Pancreas (tissue), 10 donors: ENCODE data around the gene KATNAL1. TPM values are rescaled to one million over a fixed set of nuclear protein-coding genes. Genes with fewer than 3 reads are reported as not detected.

Experiments
- ATAC-seq, 4 donors: fragments of 200-7000 bp; cut with Tn5 transposase; one replicate each; pipeline versions ENCODE4 v1.8.0 to v1.9.1; 2020; ENCODE audit warnings: mild to moderate bottlenecking in 4 of 4, moderate library complexity in 4 of 4
- DNase-seq, 6 donors: peaks; one replicate each; pipeline ENCODE4 v3.0.0-alpha.2; 2020
- FAIRE-seq: peaks from 2 replicates; lab custom pipeline; 2012; peaks lifted over from hg19 to GRCh38; lab: Jason Lieb, UNC
- H3K27ac ChIP-seq, 4 donors: fragments of 200-600 bp; sonication (generic); 1 replicate in 3 of 4; 2 replicates in 1 of 4; pipeline versions ENCODE4 v1.5.0 to v1.8.0; 2020
- H3K27me3 ChIP-seq, 4 donors: fragments of 200-600 bp; one replicate each; pipeline ENCODE4 v1.8.0; 2021
- H3K36me3 ChIP-seq, 3 donors: fragments of 200-600 bp; sonication (generic) in 1 of 3; one replicate each; pipeline versions ENCODE4 v1.5.0 to v1.8.0; 2020 to 2021
- H3K4me1 ChIP-seq, 3 donors: fragments of 200-600 bp; one replicate each; pipeline ENCODE4 v1.8.0; 2021
- H3K4me3 ChIP-seq, 4 donors: fragments of 200-600 bp; sonication (generic) in 2 of 4; one replicate each; pipeline versions ENCODE4 v1.5.0 to v1.8.0; 2020 to 2021
- H3K9me3 ChIP-seq, 4 donors: fragments of 200-600 bp; one replicate each; pipeline ENCODE4 v1.8.0; 2021
- WGBS, 2 donors: extraction: QIAGEN DNeasy Blood & Tissue Kit; methylation state at CpG; one replicate each; pipeline ENCODE4 v1.1.7; 2013; 5-methylcytosine and 5-hydroxymethylcytosine counted together
- intact Hi-C, 3 donors: fragments of 100-400 bp; cut with DNase I; formaldehyde crosslinking; loops; one replicate each; pipeline versions ENCODE4 v1.11.1 to v1.14.2; 2022
- polyA plus RNA-seq, 2 donors: library from polyadenylated mRNA; stranded (reverse); fragments of 200-250 nt; gene quantifications; one replicate each; pipeline ENCODE4 v1.2.3, GENCODE V29; 2013
- total RNA-seq, 6 donors: library from RNA; stranded (reverse); fragmentation: NEBNext Ultra II Directional in 4 of 6; extraction: Animal tissue kit (Norgen Biotek cat#: 25700) in 4 of 6; gene quantifications; one replicate each; pipeline versions ENCODE4 v1.2.1 to v1.2.4, GENCODE V29; 2021 to 2023
- TF ChIP-seq, protein P1 (sequence below), 4 donors: fragments of 200-600 bp; sonication (generic) in 3 of 4; IDR thresholded peaks; one replicate each; pipeline versions ENCODE4 v1.5.0 to v1.8.0; 2021; ENCODE audit warnings: antibody characterized with exemption in 4 of 4
- donor health status: healthy with polysubstance abuse.
- donor health status: DM: no; HTN: no; CAD: no; lungs with moderate emphysema.
- donor health status: DM: no; HTN: no; CAD: no.
- donor health status: control.
- donor health status: control.
- donor health status: Bipolar disorder and iron deficiency.
- donor health status: DM: yes; HTN: yes; CAD: no.
- donor health status: DM: no; HTN: no; CAD: no.
- donor health status: DM: no; HTN: no; CAD: no.
- donor health status: DM: yes; HTN: yes; CAD: no.

Gene KATNAL1
- total and polyA plus RNA-seq, 8 donors, result 1.1 to 9.3 (median 2.6) TPM

GRCh38 chr13:30157616-30157993 is 149.7 kb downstream of the KATNAL1 start:
- WGBS, 2 donors, result 89% methylated on average over 7 of the region's 7 CpGs
- ATAC-seq (no peak), FAIRE-seq (no peak), DNase-seq (no peak)
- H3K36me3 ChIP-seq, result no peaks in the 10 kb centered on the region
- no peaks in the 10 kb centered on the region for H3K9me3 ChIP-seq
- no peak overlapping the region for H3K27ac ChIP-seq
- H3K4me1 ChIP-seq, result no peaks in the 10 kb centered on the region
- TF ChIP-seq, protein P1, sequence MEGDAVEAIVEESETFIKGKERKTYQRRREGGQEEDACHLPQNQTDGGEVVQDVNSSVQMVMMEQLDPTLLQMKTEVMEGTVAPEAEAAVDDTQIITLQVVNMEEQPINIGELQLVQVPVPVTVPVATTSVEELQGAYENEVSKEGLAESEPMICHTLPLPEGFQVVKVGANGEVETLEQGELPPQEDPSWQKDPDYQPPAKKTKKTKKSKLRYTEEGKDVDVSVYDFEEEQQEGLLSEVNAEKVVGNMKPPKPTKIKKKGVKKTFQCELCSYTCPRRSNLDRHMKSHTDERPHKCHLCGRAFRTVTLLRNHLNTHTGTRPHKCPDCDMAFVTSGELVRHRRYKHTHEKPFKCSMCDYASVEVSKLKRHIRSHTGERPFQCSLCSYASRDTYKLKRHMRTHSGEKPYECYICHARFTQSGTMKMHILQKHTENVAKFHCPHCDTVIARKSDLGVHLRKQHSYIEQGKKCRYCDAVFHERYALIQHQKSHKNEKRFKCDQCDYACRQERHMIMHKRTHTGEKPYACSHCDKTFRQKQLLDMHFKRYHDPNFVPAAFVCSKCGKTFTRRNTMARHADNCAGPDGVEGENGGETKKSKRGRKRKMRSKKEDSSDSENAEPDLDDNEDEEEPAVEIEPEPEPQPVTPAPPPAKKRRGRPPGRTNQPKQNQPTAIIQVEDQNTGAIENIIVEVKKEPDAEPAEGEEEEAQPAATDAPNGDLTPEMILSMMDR (IDR thresholded peaks at IDR 0.05), result no peak
- peaks cover 0 to 5% (median 0%) of the 10 kb centered on the region in 4 donors for H3K27me3 ChIP-seq
- intact Hi-C loops, result no loop called here
- H3K4me3 ChIP-seq, result no peak overlapping the region

- FAIRE-seq (no peak), ATAC-seq (no peak)
These were observed 150.3 kb downstream of the KATNAL1 start for GRCh38 chr13:30156826-30157615.

DNA sequence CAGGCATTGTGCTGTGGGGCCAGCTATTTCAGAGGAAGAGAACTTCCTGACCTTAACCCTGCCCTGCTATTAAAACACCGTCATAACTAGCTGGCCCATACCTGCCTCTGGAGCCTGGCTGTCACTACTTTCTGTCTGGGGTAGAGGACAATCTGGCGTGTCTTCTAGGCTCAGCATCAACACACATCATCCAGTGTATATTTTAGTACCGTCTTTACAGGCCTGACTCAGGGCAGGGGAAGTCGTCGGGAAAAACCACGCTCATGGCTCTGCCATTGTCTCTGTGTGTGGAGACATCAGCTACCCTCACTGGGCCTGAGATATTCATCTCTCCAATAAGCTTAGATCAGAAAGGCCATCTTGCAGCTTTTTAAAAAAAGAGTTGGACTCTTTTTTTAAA is 151.1 kb downstream of the KATNAL1 start:
- H3K36me3 ChIP-seq, result no peaks in the 10 kb centered on the region

More at GRCh38 chr13:30156826-30157615, 150.3 kb downstream of the KATNAL1 start:
- Histone ChIP-seq H3K9me3 (no peaks in the 10 kb centered on the region), H3K27ac (no peak overlapping the region), H3K4me3 (no peak overlapping the region), H3K4me1 (no peaks in the 10 kb centered on the region), H3K27me3 (peaks cover 0 to 5% (median 0%) of the 10 kb centered on the region in 4 donors), H3K36me3 (no peaks in the 10 kb centered on the region)
- TF ChIP-seq, protein P1 (IDR thresholded peaks at IDR 0.05), result no peak
- 73 to 76% methylated on average over 17 of the region's 17 CpGs for WGBS, 2 donors
- intact Hi-C loops, result no loop called here
- no peak for DNase-seq

GRCh38 chr13:30154931-30155330 is 152.4 kb downstream of the KATNAL1 start:
- DNase-seq (no peak), ATAC-seq (no peak), FAIRE-seq (no peak)
- Histone ChIP-seq H3K27me3 (peaks cover 0 to 5% (median 0%) of the 10 kb centered on the region in 4 donors), H3K9me3 (no peaks in the 10 kb centered on the region), H3K36me3 (no peaks in the 10 kb centered on the region), H3K4me1 (no peaks in the 10 kb centered on the region), H3K4me3 (no peak overlapping the region), H3K27ac (no peak overlapping the region)
- 71 to 75% methylated on average over 10 of the region's 10 CpGs for WGBS, 2 donors
- intact Hi-C loops, result no loop called here
- TF ChIP-seq, protein P1 (IDR thresholded peaks at IDR 0.05), result no peak

More for the DNA sequence above, 151.1 kb downstream of the KATNAL1 start:
- FAIRE-seq (no peak), DNase-seq (no peak), ATAC-seq (no peak)
- intact Hi-C loops, result no loop called here
- 72 to 81% methylated on average over 6 of the region's 6 CpGs for WGBS, 2 donors
- Histone ChIP-seq H3K9me3 (no peaks in the 10 kb centered on the region), H3K4me1 (no peaks in the 10 kb centered on the region), H3K27ac (no peak overlapping the region), H3K27me3 (peaks cover 0 to 5% (median 0%) of the 10 kb centered on the region in 4 donors), H3K4me3 (no peak overlapping the region)
- TF ChIP-seq, protein P1 (IDR thresholded peaks at IDR 0.05), result no peak

GRCh38 chr13:30154531-30154930 is 152.8 kb downstream of the KATNAL1 start:
- Histone ChIP-seq H3K36me3 (no peaks in the 10 kb centered on the region), H3K9me3 (no peaks in the 10 kb centered on the region), H3K4me3 (no peak overlapping the region), H3K27ac (no peak overlapping the region), H3K27me3 (peaks cover 0 to 5% (median 0%) of the 10 kb centered on the region in 4 donors), H3K4me1 (no peaks in the 10 kb centered on the region)
- FAIRE-seq, result no peak
- DNase-seq, result no peak
- TF ChIP-seq, protein P1 (IDR thresholded peaks at IDR 0.05), result no peak
- 71 to 80% methylated on average over 20 of the region's 20 CpGs for WGBS, 2 donors
- ATAC-seq, result no peak
- intact Hi-C loops, result no loop called here
